GM21390 (cell line): ENCODE measurements around the gene TBL3.
"Not testable (repeated sequence)": the region's sequence is repeated elsewhere in the genome, so short reads cannot be mapped to it uniquely, and the experiment has no call there.

ENCODE experiments used
- ATAC-seq: cut with Tn5 transposase; IDR thresholded peaks from one replicate; pipeline ENCODE4 v1.9.1; 2021; ENCODE audit not compliant: unreplicated experiment

Gene TBL3

DNA sequence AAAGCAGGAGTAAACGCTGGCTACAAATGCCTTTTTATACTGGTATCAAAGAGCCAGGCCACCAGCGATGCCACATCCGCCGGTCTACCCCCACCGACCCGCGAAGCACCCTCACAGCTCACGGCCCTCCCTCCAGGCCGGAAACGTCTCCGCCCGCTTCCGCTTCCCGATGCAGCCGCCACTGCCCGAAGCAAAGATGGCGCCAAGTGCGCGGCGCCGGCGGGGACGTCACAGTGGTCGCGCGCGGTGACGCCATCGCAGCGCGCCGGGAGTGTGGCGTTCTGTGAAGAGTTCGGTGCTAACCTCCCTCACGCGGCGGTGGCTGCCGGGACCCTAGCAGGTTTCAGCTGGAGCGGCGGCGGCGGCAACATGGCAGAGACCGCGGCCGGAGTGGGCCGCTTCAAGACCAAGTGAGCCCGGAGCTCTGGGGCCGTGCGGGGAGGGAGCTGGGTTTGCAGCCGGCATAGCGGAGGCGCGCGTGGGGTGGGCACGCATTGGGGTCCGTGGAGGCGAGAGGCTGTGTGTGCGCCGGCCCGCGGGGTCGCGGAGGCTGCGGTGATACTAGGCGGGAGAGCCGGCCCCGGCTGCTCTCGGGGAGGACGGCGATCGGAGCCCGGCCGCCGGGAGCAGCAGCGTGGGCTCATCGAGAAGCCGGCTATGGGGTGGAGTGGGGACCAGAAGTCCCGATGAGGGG is at the start of gene TBL3:
Gene TBL3, plus strand, starts transcription at position 258 of the 694 bp plus-strand sequence. Its CDS starts 112 bp downstream, at position 370.
- ATAC-seq = peak; percentile 70

DNA sequence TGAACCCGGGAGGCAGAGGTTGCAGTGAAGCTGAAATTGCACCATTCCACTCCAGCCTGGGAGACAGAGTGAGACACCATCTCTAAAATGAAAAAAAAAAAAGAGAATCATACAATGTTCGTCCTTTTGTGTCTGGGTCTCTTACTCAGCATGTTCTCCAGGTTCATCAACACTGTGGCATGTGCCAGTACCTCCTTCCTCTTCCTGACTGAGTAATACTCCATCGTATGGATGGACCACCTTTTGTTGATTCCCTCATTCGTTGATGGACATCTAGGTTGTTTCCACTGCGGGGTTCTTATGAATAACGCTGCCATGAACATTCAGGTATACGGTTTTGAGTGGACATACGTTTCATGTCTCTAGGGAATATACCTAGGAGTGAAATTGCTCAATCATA is 49.5 kb upstream of the TBL3 start:
- no peak for ATAC-seq

DNA sequence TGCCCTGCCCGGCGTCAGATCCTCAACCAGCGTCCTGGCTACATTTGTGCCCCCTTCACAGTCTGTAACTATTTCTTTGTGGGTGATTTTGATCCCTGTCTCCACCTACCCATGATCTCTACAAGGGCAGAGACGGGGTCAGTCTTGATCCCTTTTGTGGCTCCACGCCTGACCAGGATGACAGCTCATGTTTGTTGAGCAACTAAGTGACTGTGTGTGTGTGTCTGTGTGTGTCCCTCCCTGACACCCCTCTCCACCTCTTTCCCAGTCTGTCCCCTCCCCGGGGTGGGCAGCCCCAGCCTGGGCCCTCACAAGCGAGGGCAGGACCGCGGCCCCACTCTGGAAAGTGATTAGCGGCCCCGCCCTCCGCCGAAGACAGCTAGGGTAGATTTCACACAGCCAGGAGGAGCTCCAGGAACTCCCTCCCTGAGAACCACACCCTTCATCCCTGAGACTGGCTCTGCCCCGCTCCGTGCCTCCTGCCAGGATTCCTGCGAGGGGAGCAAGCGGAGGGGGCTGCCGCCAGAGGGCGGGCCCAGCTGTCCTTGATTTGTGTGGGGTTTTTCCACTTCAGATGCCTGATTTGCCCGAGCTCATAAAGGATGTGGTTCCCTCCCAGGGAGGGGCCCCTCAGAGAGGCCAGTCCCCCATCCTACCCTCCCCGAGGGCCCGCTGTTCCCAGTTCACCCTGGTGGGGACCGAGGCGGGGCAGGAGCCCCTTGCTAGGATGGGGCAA is 48.4 kb upstream of the TBL3 start:
- ATAC-seq = no peak

DNA sequence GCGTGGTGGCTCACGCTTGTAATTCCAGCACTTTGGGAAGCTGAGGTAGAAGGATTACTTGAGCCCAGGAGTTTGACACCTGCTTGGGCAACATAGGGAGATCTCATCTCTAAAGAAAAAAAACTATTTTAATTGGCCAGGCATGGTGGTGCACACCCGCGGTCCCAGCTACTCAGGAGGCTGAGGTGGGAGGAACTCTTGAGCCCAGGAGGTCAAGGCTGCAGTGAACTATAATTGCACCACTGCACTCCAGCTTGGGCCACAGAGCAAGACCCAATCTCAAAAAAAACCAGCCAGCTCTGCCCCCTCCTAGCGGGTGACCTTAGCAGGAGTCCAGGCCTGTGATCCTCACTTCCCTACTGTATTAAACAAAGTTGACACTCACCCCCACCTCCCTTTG is 47.8 kb upstream of the TBL3 start:
- ATAC-seq = no peak

DNA sequence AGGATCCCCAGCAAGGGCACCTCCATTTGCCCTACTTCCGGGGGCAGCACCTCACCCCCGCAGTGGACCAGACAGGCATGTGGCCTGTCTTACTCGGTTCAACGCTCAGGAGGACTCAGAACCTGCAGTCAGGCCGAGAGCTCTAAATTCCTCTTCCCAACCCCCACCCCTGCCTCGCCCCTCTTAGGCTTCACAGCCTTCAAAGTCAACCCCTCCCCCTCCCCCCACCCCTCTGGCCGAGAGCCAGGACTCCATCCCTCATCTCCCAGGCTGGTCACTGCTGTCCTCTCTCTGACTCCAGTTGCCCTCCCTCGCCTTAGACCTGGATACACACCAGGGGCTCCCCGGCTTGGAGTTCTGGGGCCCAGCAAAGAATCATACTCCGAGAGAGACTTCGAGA is 45.6 kb upstream of the TBL3 start:
- ATAC-seq = no peak

DNA sequence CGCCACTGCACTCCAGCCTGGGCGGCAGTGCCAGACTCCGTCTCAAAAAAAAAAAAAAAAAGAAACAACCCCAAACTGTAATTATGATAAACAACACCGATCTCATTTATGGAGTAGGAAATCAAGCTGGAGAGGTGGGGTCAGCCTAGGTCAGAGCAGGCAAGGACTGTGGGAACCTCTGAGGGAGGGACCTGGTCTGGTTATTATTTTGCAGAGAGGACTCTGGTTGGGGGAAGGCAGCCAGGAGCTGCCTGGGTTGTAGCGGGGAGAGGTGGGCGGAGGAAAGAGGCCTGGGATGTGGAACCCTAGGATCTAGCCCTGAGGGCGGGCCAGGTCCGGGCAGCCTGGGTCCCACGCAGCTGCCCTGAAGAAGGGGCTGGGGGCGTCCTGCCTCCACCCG is 42.7 kb upstream of the TBL3 start:
- ATAC-seq = no peak

DNA sequence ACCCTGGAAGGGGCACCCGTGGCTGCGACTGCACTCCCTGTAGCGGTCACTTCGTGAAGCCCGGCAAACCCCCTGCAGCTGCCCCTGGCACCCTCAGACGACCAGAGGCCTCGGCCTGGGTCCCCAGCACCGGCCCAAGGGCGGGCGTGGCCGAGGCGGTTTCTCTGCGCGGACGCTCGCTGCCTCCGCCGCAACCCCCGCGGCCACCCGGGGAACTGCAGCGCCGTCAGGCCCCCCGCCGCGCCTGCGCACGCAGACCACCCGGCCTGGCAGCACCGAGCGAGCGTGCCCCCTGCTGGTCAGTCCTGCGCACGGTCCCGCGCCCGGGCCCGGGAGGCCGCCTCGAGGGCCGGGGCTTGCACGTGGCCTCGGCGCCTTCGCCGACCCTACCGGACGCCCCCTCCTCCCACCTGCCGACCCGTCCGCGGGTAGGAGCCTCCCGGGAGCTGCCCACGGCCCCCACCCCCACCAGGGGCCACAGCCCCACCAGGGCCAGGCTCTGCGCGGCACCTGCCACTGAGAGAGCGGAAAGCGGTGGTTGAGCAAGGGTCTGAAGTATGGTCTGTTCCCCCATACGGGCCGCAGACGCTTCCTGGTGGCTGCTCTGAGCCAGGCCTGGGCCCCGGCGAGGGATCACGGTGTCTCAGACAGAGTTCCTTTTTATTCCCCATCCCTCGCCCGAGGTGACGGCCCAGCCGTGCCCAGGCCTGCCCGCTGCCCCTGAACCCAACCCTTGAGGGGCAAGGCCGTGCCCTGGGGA is 42.1 kb upstream of the TBL3 start:
- peak; percentile 76 for ATAC-seq

DNA sequence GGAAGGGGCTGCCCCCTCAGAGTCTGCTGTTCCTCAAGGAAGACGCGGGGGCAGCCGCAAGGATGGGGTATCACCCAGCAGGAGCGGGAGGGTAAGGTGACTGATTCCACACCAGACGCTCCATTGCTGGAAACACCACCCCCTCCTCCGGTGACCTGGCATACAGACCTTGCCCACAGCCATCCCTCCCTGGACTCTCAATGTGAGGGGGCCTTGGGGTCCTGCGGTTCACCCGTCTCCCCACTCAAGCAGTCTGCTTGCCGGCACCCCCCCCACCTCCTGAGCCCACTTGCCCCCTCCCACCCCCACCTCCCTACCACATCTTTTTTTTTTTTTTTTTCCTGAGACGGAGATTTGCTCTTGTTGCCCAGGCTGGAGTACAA is 41.5 kb upstream of the TBL3 start:
- no peak for ATAC-seq

DNA sequence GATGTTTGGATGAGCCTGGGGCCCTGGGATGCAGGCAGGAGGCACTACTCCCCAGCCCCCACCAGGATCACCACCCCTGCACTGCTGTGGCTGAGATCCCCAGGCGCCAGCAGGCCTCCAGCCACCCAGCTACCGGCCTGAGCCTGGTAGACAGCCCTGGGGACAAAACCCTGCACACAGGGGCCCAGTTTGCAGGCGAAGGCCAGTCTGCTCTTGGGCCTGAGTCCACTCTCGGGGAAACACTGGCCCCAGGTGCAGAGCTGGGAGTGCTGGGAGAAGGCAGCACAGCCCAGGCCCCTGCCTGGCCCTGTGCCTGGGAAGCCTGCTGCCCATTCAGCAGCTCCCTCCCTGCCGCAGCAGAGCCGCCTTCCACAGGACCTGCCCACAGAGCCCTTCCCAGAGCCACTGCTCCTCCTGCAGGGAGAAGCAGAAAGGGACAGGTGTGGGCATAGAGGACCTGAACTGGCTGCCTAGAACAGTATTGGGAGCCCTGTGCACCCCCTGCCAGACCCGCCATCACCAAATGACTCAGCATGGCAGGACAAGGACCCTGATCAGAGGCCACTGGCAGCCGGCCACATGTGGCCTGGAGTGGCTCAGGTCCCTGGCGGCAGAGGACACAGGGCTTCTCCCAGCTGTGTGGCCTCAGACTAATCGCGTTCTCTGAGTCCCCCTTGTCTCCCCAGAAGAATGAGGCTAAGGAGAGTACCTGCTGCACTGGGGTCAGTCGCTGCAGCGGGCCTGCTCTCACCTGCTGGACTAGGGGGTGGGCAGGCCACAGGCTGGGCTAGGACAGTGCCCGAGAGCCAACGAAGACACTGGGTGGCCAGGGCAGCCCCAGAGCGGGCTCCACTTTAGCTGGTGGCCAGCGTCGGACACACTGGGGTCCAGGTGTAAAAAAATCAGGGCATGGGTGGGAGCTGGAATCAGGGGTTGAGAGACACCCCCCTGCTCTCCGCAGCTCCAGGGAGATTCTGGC is 39.5 kb upstream of the TBL3 start:
- ATAC-seq = no peak

DNA sequence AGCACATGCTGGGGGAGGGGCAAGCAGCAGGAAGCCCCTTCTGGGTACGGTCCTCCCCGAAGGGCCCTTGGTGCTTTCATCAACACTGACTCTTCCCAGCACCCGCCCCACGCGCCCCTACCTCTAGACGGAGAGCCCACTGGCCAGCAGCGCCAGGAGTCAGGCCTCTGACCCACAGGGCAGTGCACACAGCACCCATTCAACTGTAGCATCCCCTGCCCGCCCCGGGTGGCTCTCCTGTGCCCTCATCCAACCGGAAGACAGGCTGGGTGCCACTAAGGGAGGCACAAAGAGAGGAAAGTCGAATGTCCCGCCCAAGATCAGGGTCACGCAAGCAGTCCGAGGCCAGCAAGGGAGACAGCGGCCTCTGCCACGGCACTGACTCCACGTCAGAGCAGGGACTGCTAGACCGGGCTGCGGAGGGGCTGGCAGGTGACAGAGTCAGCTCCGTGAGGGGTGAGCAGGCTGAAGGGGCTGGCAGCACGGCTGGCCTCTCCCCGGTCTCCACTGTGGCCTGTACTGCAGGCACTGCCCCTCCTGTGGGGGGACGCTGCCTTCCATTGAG is 38.7 kb upstream of the TBL3 start:
- no peak for ATAC-seq

DNA sequence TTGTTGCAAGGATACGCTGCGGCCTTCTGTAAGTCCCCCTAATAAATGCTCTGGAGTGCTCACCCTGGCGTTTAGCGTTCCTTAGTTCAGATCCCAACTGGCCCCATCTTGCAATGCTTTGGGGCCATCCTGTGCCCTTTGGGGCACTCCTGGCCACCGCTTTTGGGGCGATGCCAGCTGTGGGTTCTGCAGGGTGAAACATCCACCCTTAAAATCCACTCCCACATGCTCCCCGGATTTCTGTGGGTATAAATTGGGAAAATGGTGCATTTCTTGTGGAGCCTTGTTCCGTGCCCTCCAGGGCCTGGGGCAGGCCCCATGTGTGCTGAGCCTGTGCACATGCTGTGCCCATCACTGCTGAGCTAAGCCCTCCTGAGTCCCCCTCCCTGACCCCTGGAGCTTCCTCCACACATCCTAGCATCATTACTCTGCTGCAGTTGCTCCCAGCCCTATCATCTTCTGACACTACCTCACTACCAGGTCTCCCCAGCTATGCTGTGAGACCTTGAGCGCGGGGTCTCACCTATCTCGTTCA is 34.8 kb upstream of the TBL3 start:
- no peak for ATAC-seq

DNA sequence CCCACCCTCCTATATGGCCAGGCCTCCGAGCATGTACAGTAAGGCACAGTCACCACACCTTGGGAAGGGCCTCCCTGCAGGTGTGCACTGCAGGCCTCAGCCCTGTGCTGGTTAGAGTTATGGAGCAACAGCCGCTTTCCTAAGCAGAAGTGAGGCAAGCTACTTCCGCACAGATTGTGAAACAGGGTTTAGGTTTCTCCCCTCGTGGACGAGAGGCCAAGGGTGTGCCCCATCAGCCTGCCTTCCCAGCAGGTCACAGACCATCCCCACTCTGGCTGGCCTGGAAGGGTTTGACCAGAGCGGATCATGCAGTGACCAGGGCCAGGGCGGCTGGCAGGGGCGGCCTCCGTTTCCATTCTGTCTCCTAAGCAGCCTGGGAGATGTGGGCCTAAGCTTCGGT is 33.5 kb upstream of the TBL3 start:
- ATAC-seq = no peak

DNA sequence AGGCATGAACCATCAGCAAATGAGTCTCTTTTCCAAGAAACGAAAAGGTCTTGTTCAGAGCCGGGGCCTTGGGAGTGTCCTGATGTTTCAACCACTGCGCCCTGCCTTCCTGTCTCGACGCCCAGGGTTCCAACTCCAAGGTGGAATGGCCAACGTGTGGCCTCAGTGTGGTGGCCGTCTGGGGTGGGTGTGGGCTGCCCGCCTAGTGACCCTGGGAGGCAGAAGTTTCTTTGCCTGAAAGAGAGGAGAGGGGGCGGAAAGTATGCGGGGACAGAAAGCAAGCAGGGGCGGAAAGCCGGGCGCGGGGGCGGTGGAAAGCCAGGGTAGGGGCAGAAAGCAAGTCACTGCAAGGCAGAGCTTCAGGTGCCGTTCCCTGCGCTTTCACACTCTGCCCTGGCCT is 32.9 kb upstream of the TBL3 start:
- ATAC-seq = no peak

DNA sequence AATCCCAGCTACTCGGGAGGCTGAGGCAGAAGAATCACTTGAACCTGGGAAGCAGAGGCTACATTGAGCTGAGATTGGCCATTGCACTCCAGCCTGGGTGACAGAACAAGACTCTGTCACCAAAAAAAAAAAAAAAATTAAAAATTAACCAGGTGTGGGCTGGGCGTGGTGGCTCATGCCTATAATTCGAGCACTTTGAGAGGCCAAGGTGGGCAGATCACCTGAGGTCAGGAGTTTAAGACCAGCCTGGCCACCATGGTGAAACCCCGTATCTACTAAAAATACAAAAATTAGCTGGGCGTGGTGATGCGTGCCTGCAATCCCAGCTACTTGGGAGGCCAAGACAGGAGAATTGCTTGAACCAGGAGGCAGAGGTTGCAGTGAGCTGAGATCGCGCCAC is 32.0 kb upstream of the TBL3 start:
- not testable (repeated sequence) for ATAC-seq

DNA sequence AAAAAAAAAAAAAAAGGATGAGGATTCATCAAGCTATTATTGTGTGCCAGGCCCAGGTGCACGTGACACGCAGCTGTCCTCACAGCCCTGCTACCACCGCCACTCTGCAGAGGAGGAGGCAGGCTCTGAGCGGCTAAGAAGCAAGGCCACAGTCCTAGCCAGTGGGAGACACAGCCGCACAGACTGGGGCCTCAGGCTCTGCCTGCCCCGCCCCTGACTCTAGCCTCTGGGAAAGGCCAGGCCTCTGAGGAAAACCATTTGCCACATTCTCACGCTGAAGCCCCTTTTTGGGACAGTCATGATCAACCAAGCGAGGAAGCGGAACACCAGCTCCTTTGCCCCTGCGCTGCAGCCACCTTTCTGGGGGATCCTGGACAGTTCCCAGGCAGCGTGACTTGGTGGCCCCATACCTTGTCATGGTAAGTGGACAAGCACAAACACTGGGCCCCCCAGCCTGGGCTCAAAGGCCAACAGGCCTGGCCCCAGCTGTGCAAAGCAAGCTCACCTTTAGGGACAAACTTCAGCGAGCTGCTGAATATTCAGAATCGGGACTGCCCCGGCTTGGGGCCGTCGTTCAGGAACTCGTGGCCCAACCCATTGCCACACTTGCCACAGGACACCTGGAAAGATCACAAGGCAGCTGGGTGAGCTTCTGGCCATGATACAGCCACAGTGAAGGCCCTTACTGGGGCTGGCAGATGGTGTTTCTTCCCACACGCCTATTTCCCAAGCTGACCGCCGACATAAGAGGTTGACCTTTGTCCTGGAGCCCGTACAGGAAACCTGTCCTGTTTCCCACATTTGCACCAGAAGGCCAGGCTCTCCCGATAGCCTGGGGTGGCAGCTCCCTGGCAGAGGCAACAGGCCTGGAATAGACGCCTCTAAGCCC is 31.3 kb upstream of the TBL3 start:
- no peak for ATAC-seq

DNA sequence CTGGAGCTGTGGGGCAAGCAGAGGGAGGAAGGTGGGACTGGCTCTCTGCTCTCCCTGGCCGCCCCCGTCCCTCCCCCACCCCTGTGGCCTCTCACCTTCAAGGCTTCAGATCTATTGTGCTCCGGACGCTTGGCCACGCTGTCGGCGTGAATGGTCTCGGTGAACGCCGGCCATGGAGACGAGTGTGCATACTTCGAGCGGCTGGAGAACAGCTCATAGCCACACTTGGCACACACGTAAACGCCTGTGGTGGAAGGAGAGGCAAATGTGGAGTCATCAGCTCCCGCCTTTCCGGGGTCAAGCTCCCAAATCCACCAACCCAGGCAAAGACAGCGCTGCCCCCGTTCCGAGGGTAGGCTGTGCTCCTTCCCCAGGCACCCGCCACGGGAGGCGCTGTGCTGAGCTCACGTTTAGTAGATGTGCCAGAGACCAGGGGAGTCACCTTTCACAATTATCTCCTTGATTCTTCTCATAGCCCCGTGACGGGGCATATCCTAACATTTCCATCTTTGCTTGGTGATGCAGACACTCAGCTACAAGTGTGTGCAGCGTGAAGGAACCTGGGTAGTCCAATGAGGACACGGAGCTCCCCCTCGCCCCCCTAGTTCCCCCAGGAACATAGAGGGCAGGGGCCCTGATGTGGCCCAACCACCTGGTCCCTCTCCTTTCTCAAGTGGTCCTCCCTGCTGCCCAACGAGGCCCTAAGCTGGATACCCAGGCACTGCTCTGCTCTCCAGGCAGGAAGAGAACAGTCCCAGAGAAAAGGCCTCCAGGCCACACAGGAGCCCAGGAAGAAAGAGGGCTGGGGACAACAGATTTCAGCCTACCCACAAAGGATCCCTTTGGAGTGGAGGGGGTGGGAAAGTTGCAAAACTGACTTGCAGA is 30.4 kb upstream of the TBL3 start:
- no peak for ATAC-seq

DNA sequence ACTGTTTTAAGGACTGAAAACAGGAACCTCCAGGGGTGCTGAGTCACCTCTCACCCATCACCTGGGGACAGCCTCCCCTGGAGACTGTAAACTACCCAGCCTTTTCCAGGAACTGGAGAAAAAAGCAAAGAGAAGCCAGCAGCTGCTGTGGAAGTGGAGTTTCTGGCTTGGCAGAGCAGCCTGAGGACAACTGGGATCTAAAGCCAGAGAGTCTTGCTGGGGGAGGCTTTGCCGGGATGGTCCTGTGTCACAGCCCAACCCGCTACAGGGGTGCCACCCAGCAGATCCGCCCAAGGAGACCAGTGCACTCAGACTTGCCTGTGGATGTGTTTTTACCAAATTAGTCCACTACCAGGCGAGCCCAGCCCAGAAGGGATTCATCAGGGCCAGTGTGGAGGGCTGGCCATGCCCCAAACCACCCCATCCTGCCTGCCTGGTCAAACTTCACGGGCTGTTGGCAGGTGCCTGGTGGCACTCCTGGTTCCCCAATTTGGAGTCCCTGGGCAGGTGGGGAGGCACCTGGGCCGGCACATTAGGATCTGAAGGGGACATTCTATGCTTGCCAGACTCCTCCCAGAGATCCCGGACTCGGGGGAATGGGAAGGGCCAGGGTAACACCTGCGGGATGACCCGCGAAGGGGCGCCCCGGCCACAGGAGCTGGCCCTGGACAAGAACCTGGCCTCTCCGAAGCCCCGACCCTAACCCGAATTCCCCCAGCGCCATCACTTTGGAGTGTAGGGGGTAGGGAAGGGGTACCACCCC is 29.6 kb upstream of the TBL3 start:
- ATAC-seq = no peak
